ENCODE data around the gene PCGF1.
"Not testable (repeated sequence)": the region's sequence is repeated elsewhere in the genome, so short reads cannot be mapped to it uniquely, and the experiment has no call there.

The PCGF1 gene

GRCh38 chr2:74499267-74499939, 8.1 kb downstream of the PCGF1 start, which contains the start of gene LBX2:
TSS of gene LBX2 (minus strand) at chr2:74499603. CDS start at chr2:74499537, 66 bp downstream.
- peak; percentile 28 for DNase-seq (ENCODE audit: low read depth)

GRCh38 chr2:74498500-74499266, 8.8 kb downstream of the PCGF1 start:
- peak; percentile 29 for DNase-seq (ENCODE audit: low read depth)

- DNase-seq (ENCODE audit: low read depth): peak; percentile 22
Observed at GRCh38 chr2:74497777-74498499, 9.6 kb downstream of the PCGF1 start.

- no peak for DNase-seq (ENCODE audit: low read depth)
Observed at GRCh38 chr2:74496997-74497776, 10.3 kb downstream of the PCGF1 start.

GRCh38 chr2:74495440-74495839, 12.1 kb downstream of the PCGF1 start:
- no peak for DNase-seq (ENCODE audit: low read depth)

- peak; percentile 10 for DNase-seq (ENCODE audit: low read depth)
Observed at GRCh38 chr2:74493546-74493945, 13.9 kb downstream of the PCGF1 start.

GRCh38 chr2:74491648-74492544, 15.6 kb downstream of the PCGF1 start:
- no peak for DNase-seq (ENCODE audit: low read depth)

GRCh38 chr2:74489906-74490305, 17.6 kb downstream of the PCGF1 start:
- no peak for DNase-seq (ENCODE audit: low read depth)

- no peak for DNase-seq (ENCODE audit: low read depth)
Observed at GRCh38 chr2:74488643-74489481, 18.6 kb downstream of the PCGF1 start.

- DNase-seq (ENCODE audit: low read depth): no peak
Observed at GRCh38 chr2:74486141-74486540, 21.4 kb downstream of the PCGF1 start.

GRCh38 chr2:74483675-74484164, 23.8 kb downstream of the PCGF1 start:
- DNase-seq (ENCODE audit: low read depth): not testable (repeated sequence)

GRCh38 chr2:74482801-74483674, 24.5 kb downstream of the PCGF1 start, which contains the start of the genes CCDC142 and TTC31:
TSS of gene CCDC142 (minus strand) at chr2:74482998. CDS start at chr2:74482837, 161 bp downstream.
TSS of gene TTC31 (plus strand) at chr2:74483081. CDS start at chr2:74483096, 15 bp downstream.
- DNase-seq (ENCODE audit: low read depth): peak; percentile 96

- DNase-seq (ENCODE audit: low read depth): no peak
Observed at GRCh38 chr2:74481961-74482800, 25.3 kb downstream of the PCGF1 start.

- DNase-seq (ENCODE audit: low read depth): no peak
Observed at GRCh38 chr2:74481431-74481830, 26.1 kb downstream of the PCGF1 start.

GRCh38 chr2:74474899-74475298, 32.6 kb downstream of the PCGF1 start:
- no peak for DNase-seq (ENCODE audit: low read depth)

GRCh38 chr2:74474481-74474880, 33.0 kb downstream of the PCGF1 start:
- no peak for DNase-seq (ENCODE audit: low read depth)

GRCh38 chr2:74472945-74473258, 34.6 kb downstream of the PCGF1 start:
- DNase-seq (ENCODE audit: low read depth): no peak
